ENCODE data around the gene SMIM9.

SMIM9 gene

GRCh38 chrX:154776753-154777152 lies 57.7 kb downstream of the SMIM9 start:
- no peak for DNase-seq

DNA sequence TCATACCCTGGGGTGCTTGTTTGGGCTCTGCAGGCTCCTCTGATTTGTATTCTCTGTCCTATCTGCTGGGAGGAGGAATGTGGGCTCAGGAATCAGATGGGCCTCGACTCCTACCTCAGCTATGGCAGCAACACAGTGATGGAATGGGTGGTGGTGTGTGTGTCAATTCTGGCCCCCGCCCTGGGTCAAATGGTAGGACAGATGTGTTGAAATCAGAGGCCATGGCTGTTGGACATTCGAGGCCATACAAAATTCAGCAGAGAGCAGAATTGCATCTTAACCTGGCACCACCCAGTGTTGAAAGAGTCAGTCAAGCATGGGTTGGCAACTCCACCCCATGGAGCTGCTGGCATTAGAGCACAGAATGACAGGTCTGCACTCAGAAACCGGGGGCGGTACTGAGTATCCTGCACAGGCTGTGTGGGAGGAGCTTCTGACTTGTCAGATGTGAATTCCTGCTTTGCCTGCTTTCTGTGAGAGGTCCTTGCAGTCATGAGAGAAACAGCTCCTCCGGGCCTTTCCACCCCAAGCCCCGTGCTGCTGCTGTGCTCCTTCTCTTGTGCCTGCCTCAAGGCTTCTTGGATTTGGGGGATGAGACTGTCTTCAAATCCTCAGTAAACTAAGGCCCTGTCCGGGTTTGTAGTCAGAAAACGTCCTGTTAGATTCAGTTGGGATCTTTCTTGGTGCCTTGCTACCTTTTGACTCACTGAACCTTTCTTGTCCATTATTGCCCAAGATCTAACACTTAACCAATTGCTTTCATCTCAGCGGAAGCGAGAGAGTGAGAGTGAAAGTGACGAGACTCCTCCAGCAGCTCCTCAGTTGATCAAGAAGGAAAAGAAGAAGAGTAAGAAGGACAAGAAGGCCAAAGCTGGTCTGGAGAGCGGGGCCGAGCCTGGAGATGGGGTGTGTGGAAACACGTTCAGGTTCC lies 58.8 kb downstream of the SMIM9 start:
- DNase-seq = no peak

GRCh38 chrX:154774622-154775021 lies 59.8 kb downstream of the SMIM9 start:
- no peak for DNase-seq
